Tibial artery (tissue), 4 donors: ENCODE results near the gene TOX2.

ENCODE experiments used
- DNase-seq, 2 donors: peaks; one replicate each; pipeline ENCODE4 v3.0.0-alpha.2; 2019
- H3K27ac ChIP-seq, 2 donors: fragments of 200-600 bp; sonication (generic) in 1 of 2; 1 replicate in 1 of 2; 2 replicates in 1 of 2; pipeline ENCODE4 v1.5.1; 2018 to 2019; ENCODE audit warnings: mild to moderate bottlenecking in 1 of 2
- H3K27me3 ChIP-seq, 2 donors: fragments of 200-600 bp; sonication (generic) in 1 of 2; one replicate each; pipeline versions ENCODE4 v1.5.1 to v1.6.0; 2016 to 2019
- H3K36me3 ChIP-seq, 3 donors: fragments of 200-600 bp; sonication (generic) in 2 of 3; one replicate each; pipeline ENCODE4 v1.5.1; 2016 to 2019; ENCODE audit warnings: mild to moderate bottlenecking in 2 of 3
- H3K4me1 ChIP-seq, 4 donors: fragments of 200-600 bp; sonication (generic) in 2 of 4; 1 replicate in 3 of 4; 2 replicates in 1 of 4; pipeline ENCODE4 v1.5.1; 2016 to 2019
- H3K4me3 ChIP-seq, 2 donors: fragments of 200-600 bp; sonication (generic) in 1 of 2; 1 replicate in 1 of 2; 2 replicates in 1 of 2; pipeline ENCODE4 v1.5.1; 2018 to 2019; ENCODE audit warnings: mild to moderate bottlenecking in 2 of 2
- H3K9me3 ChIP-seq, 3 donors: fragments of 200-600 bp; sonication (generic) in 1 of 3; one replicate each; pipeline ENCODE4 v1.5.1; 2016 to 2019
- intact Hi-C: fragments of 100-400 bp; cut with DNase I; formaldehyde crosslinking; loops from one replicate; pipeline ENCODE4 v1.15.0; 2023; ENCODE audit warnings: low total_unique reads
- TF ChIP-seq, protein P1 (sequence below), 2 experiments: fragments of 200-600 bp in 1 of 2; fragments of 450-650 bp in 1 of 2; IDR thresholded peaks; one replicate each; pipeline ENCODE4 v1.5.1; 2017 to 2019; ENCODE audit warnings: antibody characterized with exemption in 2 of 2, mild to moderate bottlenecking in 1 of 2, moderate library complexity in 1 of 2

The TOX2 gene

GRCh38 chr20:43981540-43981939 is 66.9 kb downstream of the TOX2 start:
- no peaks in the 10 kb centered on the region for H3K4me1 ChIP-seq
- H3K27me3 ChIP-seq = no peaks in the 10 kb centered on the region
- intact Hi-C loops = loop anchor here (10.0 kb wide), 1 partner anchor 93 kb away; no protein-coding TSS in a partner anchor
- no peaks in the 10 kb centered on the region for H3K36me3 ChIP-seq
- H3K9me3 ChIP-seq = no peaks in the 10 kb centered on the region
- H3K27ac ChIP-seq = no peak overlapping the region
- DNase-seq = no peak
- H3K4me3 ChIP-seq = no peak overlapping the region
- TF ChIP-seq, protein P1, sequence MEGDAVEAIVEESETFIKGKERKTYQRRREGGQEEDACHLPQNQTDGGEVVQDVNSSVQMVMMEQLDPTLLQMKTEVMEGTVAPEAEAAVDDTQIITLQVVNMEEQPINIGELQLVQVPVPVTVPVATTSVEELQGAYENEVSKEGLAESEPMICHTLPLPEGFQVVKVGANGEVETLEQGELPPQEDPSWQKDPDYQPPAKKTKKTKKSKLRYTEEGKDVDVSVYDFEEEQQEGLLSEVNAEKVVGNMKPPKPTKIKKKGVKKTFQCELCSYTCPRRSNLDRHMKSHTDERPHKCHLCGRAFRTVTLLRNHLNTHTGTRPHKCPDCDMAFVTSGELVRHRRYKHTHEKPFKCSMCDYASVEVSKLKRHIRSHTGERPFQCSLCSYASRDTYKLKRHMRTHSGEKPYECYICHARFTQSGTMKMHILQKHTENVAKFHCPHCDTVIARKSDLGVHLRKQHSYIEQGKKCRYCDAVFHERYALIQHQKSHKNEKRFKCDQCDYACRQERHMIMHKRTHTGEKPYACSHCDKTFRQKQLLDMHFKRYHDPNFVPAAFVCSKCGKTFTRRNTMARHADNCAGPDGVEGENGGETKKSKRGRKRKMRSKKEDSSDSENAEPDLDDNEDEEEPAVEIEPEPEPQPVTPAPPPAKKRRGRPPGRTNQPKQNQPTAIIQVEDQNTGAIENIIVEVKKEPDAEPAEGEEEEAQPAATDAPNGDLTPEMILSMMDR (IDR thresholded peaks at IDR 0.05) = no peak

GRCh38 chr20:43982016-43982415 is 67.4 kb downstream of the TOX2 start:
- TF ChIP-seq, protein P1 (IDR thresholded peaks at IDR 0.05) = no peak
- Histone ChIP-seq H3K27me3 (no peaks in the 10 kb centered on the region), H3K9me3 (no peaks in the 10 kb centered on the region), H3K27ac (no peak overlapping the region), H3K4me3 (no peak overlapping the region), H3K4me1 (no peaks in the 10 kb centered on the region), H3K36me3 (no peaks in the 10 kb centered on the region)
- intact Hi-C loops = loop anchor here (10.0 kb wide), 1 partner anchor 93 kb away; no protein-coding TSS in a partner anchor
- DNase-seq = no peak

DNA sequence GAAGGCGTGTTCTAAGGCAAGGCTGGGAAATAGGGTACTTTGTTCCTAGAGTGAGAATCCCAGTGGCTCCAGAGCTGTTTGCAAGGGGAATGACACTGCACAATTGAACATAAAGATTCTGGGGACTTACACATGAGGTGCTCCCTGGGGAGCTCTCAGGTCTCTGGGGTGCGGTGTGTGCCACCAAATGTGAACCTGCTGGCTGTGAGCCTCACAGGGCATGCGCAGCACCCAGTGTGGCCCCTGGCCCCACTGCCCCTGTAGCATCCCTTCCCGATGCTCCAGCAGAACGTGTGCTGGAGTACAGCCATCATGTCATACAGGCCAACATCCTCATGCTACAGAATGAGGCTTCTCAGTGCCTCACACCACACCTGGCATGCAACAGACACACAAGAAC is 68.2 kb downstream of the TOX2 start:
- Histone ChIP-seq H3K4me3 (no peak overlapping the region), H3K4me1 (no peaks in the 10 kb centered on the region), H3K27ac (no peak overlapping the region), H3K27me3 (no peaks in the 10 kb centered on the region), H3K36me3 (no peaks in the 10 kb centered on the region), H3K9me3 (no peaks in the 10 kb centered on the region)
- intact Hi-C loops = loop anchor here (10.0 kb wide), 1 partner anchor 92 kb away; no protein-coding TSS in a partner anchor
- TF ChIP-seq, protein P1 (IDR thresholded peaks at IDR 0.05) = no peak
- no peak for DNase-seq

- Histone ChIP-seq H3K4me1 (no peaks in the 10 kb centered on the region), H3K9me3 (no peaks in the 10 kb centered on the region), H3K36me3 (no peaks in the 10 kb centered on the region), H3K27ac (no peak overlapping the region), H3K27me3 (no peaks in the 10 kb centered on the region), H3K4me3 (no peak overlapping the region)
- intact Hi-C loops = loop anchor here (10.0 kb wide), 1 partner anchor 91 kb away; no protein-coding TSS in a partner anchor
- TF ChIP-seq, protein P1 (IDR thresholded peaks at IDR 0.05) = peak in 1 of 2 experiments; percentile 28
- no peak for DNase-seq
Measured at GRCh38 chr20:43983359-43983758, 68.7 kb downstream of the TOX2 start.

GRCh38 chr20:43983904-43984361 is 69.3 kb downstream of the TOX2 start:
- H3K27me3 ChIP-seq = no peaks in the 10 kb centered on the region
- H3K4me3 ChIP-seq = no peak overlapping the region
- intact Hi-C loops = loop anchor here (10.0 kb wide), 1 partner anchor 91 kb away; no protein-coding TSS in a partner anchor
- H3K27ac ChIP-seq = no peak overlapping the region
- H3K9me3 ChIP-seq = no peaks in the 10 kb centered on the region
- no peak for DNase-seq
- H3K4me1 ChIP-seq = no peaks in the 10 kb centered on the region
- TF ChIP-seq, protein P1 (IDR thresholded peaks at IDR 0.05) = no peak
- no peaks in the 10 kb centered on the region for H3K36me3 ChIP-seq
